ENCODE results near the gene SLC12A1.

DNA sequence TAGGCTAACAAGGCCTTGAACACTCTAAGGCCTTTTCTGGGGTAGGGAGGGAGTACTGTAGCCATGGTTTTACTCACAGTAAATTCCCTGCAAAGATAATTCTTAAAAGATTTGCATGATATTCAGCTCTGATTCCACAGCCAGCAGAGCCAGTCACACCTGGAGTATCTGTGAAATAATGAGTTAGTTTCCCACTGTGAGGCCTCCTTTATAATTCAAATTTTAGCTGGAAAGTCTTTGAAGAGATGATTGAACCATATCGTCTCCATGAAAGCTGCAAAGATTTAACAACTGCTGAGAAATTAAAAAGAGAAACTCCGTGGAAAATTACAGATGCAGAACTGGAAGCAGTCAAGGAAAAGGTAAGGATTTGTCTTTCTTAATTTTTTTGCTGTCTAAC is 92.8 kb downstream of the SLC12A1 start:
- TF ChIP-seq POLR2AphosphoS5 (IDR thresholded peaks at IDR 0.05; ENCODE audit: low read depth, low read length), result no peak
- TF ChIP-seq SIN3A (IDR thresholded peaks at IDR 0.05; ENCODE audit: borderline replicate concordance, insufficient read depth, low read length), result no peak
- TF ChIP-seq, protein P1, sequence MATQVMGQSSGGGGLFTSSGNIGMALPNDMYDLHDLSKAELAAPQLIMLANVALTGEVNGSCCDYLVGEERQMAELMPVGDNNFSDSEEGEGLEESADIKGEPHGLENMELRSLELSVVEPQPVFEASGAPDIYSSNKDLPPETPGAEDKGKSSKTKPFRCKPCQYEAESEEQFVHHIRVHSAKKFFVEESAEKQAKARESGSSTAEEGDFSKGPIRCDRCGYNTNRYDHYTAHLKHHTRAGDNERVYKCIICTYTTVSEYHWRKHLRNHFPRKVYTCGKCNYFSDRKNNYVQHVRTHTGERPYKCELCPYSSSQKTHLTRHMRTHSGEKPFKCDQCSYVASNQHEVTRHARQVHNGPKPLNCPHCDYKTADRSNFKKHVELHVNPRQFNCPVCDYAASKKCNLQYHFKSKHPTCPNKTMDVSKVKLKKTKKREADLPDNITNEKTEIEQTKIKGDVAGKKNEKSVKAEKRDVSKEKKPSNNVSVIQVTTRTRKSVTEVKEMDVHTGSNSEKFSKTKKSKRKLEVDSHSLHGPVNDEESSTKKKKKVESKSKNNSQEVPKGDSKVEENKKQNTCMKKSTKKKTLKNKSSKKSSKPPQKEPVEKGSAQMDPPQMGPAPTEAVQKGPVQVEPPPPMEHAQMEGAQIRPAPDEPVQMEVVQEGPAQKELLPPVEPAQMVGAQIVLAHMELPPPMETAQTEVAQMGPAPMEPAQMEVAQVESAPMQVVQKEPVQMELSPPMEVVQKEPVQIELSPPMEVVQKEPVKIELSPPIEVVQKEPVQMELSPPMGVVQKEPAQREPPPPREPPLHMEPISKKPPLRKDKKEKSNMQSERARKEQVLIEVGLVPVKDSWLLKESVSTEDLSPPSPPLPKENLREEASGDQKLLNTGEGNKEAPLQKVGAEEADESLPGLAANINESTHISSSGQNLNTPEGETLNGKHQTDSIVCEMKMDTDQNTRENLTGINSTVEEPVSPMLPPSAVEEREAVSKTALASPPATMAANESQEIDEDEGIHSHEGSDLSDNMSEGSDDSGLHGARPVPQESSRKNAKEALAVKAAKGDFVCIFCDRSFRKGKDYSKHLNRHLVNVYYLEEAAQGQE (IDR thresholded peaks at IDR 0.05; ENCODE audit: insufficient read depth in 1 of 2, low read depth in 2 of 2, low read length in 2 of 2), result no peak

All from PFSK-1 (cell line).